ENCODE data around the gene PCDHA10.

GRCh38 chr5:140870221-140871201 lies 14.8 kb downstream of the PCDHA10 start:
- TF ChIP-seq EZH2phosphoT487 (IDR thresholded peaks at IDR 0.05) (no peak), CTCF (IDR thresholded peaks at IDR 0.05) (no peak)
